ENCODE measurements around the gene PDE9A.

- TF ChIP-seq CTCF (conservative IDR thresholded peaks at IDR 0.05) (no peak), EZH2 (IDR thresholded peaks at IDR 0.05; ENCODE audit: low read depth) (no peak)
These were observed 167.4 kb downstream of the PDE9A start for GRCh38 chr21:42820616-42821465.
